Activated T-cell treated with anti-CD3 and anti-CD28 coated beads, Interleukin-2, amount 50 U/mL, for 4 hours (primary cell): Measurements from ENCODE around the gene ORAI2. TPM values are rescaled to one million over a fixed set of nuclear protein-coding genes. Genes with fewer than 3 reads are reported as not detected.

Source experiments
- ATAC-seq, 2 donors: fragments of 200-7000 bp; cut with Tn5 transposase; one replicate each; pipeline ENCODE4 v1.10.0; 2021
- DNase-seq: peaks from one replicate; pipeline ENCODE4 v3.0.0-alpha.2; 2020
- H3K27me3 Mint-ChIP-seq: one replicate; pipeline ENCODE4 v1.8.0; 2021; ENCODE audit warnings: low read depth, mixed read lengths
- H3K36me3 Mint-ChIP-seq: one replicate; pipeline ENCODE4 v1.8.0; 2022; ENCODE audit warnings: mixed read lengths; ENCODE audit not compliant: insufficient read depth
- H3K4me1 Mint-ChIP-seq: one replicate; pipeline ENCODE4 v1.8.0; 2021; ENCODE audit warnings: low read depth, mixed read lengths
- H3K4me3 Mint-ChIP-seq: one replicate; pipeline ENCODE4 v1.8.0; 2021; ENCODE audit warnings: mild to moderate bottlenecking, moderate library complexity, mixed read lengths
- H3K9me3 Mint-ChIP-seq: one replicate; pipeline ENCODE4 v1.8.0; 2021; ENCODE audit warnings: mixed read lengths
- total RNA-seq, 3 donors: library from RNA; stranded (reverse); gene quantifications; one replicate each; pipeline ENCODE4 v1.2.1, GENCODE V29; 2021

ORAI2 gene
- 10 to 100 TPM; 24.8 to 35.9 (median 27.4) TPM for total RNA-seq

DNA sequence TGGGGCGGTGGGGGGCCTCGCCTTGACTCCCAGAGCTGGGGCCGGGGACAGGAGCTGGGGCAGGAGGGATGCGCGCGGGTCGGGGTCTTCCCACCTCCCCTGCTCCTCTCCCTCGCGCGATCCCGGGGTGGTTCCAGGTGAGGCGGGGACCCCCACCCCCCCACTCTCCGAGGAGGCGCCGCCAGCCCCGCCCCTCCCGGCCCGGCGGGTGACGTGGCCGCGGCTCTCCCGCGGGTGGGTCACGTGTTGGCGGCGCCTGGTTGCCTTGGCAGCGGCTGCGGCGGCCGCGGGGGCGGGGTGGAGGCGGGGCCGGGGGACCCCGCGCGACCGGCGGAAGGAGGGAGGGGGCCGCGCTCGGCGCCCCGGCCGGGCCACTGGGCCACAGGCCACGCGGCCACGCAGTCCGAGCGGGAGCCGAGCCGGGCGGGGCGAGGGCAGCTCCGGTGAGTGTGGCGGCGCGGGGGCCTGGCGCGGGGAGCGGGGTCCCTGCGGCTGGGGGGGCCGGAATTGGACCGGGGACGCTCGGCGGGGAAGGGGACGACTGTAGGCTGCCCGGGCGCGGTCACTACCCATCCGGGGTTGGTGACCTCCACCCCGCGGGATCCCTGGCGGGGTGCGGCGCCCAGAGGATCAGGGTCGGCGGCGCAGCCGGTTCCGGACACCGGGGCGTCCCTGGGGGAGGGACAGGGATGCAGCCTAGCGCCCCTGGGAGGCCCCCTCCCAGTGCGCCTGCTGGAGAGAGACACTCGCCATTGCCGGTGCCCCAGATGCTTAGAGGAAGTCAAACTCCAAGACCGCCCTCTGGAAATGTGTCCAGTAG lies at the start of gene ORAI2:
Gene ORAI2, plus strand, starts transcription at position 357 of the 820 bp plus-strand sequence. CDS start 5,382 bp downstream, outside the sequence.
- Mint-ChIP-seq H3K27me3 (no peaks in the 10 kb centered on the region), H3K9me3 (no peaks in the 10 kb centered on the region), H3K4me3 (peak within 1 kb of the TSS; percentile 80), H3K36me3 (no peaks in the 10 kb centered on the region), H3K4me1 (peaks cover 54% of the 10 kb centered on the region)
- ATAC-seq (peak; percentile 81), DNase-seq (peak; percentile 91)

- no peak overlapping the region for H3K4me3 Mint-ChIP-seq
- H3K36me3 Mint-ChIP-seq, result peaks cover 11% of the 10 kb centered on the region
- H3K9me3 Mint-ChIP-seq, result no peaks in the 10 kb centered on the region
- no peaks in the 10 kb centered on the region for H3K27me3 Mint-ChIP-seq
- no peak for ATAC-seq
- DNase-seq, result no peak
- no peaks in the 10 kb centered on the region for H3K4me1 Mint-ChIP-seq
Observed at GRCh38 chr7:102387064-102387463, 46.3 kb upstream of the ORAI2 start.

DNA sequence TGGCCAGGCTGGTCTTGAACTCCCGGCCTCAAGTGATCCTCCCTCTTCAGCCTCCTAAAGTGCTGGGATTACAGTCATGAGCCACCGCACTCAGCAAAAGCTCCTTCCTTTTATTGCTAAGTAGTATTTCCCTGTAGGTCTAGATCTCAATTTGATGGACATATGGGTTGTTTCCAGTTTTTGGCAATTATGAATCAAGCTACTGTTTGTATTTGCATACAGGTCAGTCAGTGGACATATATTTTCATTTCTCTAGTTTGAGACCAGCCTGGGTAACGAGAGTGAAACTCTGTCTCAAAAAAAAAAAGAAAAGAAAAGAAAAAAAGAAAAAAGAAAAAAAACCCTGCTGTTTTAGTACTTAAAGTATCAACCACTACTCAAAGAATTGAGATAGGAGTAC lies 43.6 kb upstream of the ORAI2 start:
- H3K27me3 Mint-ChIP-seq, result no peaks in the 10 kb centered on the region
- no peak for ATAC-seq

GRCh38 chr7:102390697-102391484 lies 42.5 kb upstream of the ORAI2 start:
- peak; percentile 66 for DNase-seq
- Mint-ChIP-seq H3K4me1 (peaks cover 5% of the 10 kb centered on the region), H3K27me3 (no peaks in the 10 kb centered on the region)

More for the DNA sequence above, 43.6 kb upstream of the ORAI2 start:
- Mint-ChIP-seq H3K4me3 (no peak overlapping the region), H3K4me1 (no peaks in the 10 kb centered on the region), H3K9me3 (no peaks in the 10 kb centered on the region), H3K36me3 (peaks cover 10% of the 10 kb centered on the region)
- no peak for DNase-seq

DNA sequence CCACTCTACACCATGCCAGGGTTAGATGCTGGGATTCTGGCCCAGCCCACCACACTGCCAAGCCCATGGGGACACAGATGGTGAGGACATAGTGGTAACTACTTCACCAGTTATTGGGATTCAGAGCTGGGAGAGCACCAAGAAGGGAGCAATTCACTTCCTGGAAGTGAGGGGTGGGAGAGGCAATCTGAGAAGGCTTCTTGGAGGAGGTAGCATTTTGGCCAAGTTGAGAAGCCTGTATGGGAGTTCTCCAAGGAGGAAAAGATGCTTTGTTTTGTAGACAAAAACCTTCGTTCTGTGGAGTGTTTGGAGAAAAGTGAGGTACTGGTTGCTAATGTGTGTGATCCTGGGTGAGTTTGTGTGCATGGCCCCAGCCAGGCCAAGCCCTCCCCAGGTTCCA lies 41.0 kb upstream of the ORAI2 start:
- ATAC-seq, result no peak
- Mint-ChIP-seq H3K4me1 (peaks cover 14% of the 10 kb centered on the region), H3K4me3 (no peak overlapping the region), H3K9me3 (no peaks in the 10 kb centered on the region), H3K36me3 (peaks cover 6% of the 10 kb centered on the region), H3K27me3 (no peaks in the 10 kb centered on the region)
- DNase-seq, result no peak

More at GRCh38 chr7:102390697-102391484, 42.5 kb upstream of the ORAI2 start:
- ATAC-seq, result peak; percentile 82 to 83
- no peaks in the 10 kb centered on the region for H3K9me3 Mint-ChIP-seq
- H3K36me3 Mint-ChIP-seq, result peaks cover 7% of the 10 kb centered on the region
- no peak overlapping the region for H3K4me3 Mint-ChIP-seq

DNA sequence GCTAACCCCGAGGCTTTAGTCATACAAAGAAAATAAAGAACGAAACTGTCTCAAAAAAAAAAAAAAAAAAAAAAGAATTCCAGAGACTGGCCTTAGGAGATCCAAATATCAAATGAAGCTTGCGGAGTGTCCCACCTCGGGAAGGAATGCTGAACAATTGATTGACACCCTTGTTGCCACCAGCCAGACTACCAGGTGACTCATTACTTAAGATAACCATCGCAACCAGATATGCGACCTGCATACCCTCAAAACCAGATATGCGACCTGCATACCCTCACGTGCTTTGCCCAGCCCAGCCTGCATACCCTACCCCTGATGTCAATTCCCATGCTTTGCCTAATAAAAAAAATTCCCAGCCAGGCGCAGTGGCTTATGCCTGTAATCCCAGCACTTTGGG lies 39.9 kb upstream of the ORAI2 start:
- no peaks in the 10 kb centered on the region for H3K27me3 Mint-ChIP-seq
- peaks cover 23% of the 10 kb centered on the region for H3K4me1 Mint-ChIP-seq
- no peak overlapping the region for H3K4me3 Mint-ChIP-seq
- ATAC-seq, result no peak
- DNase-seq, result no peak
- no peaks in the 10 kb centered on the region for H3K9me3 Mint-ChIP-seq
- peaks cover 8% of the 10 kb centered on the region for H3K36me3 Mint-ChIP-seq

DNA sequence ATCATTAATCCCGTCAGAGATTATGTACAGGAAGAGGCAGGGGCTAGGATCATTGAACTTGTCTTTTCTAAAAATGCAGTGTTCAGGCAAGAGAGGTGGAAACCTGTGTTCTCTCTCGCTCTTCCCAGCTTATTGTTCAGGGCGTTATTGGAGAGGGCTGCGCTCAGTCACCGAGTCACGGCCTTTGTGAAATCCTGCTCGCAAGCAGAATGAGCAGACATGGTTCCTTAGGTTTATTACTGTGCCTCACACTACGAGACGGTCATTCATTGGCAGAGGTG lies 37.8 kb upstream of the ORAI2 start:
- Mint-ChIP-seq H3K4me3 (peak overlapping the region; percentile 93), H3K9me3 (no peaks in the 10 kb centered on the region)
- ATAC-seq, result peak in 1 of 2 donors; percentile 7

DNA sequence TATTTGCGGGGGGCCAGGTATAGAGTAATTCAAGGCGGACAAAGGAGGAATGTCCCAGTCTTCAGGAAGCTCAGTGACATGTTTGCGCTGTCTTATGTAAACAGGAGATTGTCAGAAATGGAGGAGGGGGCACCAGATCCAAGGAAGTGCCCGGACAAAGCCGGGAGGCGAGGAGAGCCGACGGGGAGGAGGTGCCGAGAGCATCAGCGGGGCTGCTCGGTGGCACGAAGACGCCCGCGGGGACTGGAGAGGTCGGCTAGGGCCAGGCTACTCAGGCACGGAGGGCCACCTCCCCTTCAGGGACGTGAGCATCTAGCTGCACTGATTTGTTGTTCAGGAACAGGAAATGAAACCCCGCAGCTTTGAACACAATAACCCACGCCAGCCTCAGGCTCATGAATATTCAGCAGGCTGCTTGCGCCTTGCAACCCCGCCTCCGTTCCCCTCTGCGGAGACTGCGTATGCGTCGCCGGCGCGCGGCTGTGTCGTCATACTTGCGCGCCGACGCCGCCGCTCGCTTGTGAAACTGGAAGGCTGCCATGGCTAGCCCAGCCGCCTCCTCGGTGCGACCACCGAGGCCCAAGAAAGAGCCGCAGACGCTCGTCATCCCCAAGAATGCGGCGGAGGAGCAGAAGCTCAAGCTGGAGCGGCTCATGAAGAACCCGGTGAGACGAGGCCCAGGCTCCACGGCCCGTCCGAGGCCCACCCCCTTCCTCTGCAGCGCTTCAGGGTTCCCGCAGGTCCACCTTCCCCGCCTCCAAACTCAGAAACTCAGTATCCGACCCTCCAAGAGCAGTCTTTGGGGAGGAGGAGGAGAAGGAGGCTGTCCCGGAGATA lies 37.3 kb upstream of the ORAI2 start, which contains the start of gene PRKRIP1:
Gene PRKRIP1, plus strand, starts transcription at position 491 of the 837 bp plus-strand sequence. Its CDS starts 49 bp downstream, at position 540.
- Mint-ChIP-seq H3K4me3 (peak within 1 kb of the TSS; percentile 93), H3K36me3 (peaks cover 16% of the 10 kb centered on the region), H3K4me1 (peaks cover 23% of the 10 kb centered on the region), H3K27me3 (no peaks in the 10 kb centered on the region), H3K9me3 (no peaks in the 10 kb centered on the region)
- DNase-seq, result peak; percentile 76
- ATAC-seq, result peak; percentile 95 to 96

More for the DNA sequence above, 37.8 kb upstream of the ORAI2 start:
- Mint-ChIP-seq H3K4me1 (peaks cover 23% of the 10 kb centered on the region), H3K27me3 (no peaks in the 10 kb centered on the region), H3K36me3 (peaks cover 13% of the 10 kb centered on the region)
- no peak for DNase-seq

GRCh38 chr7:102396710-102397019 lies 36.7 kb upstream of the ORAI2 start:
- no peaks in the 10 kb centered on the region for H3K27me3 Mint-ChIP-seq
- DNase-seq (no peak), ATAC-seq (peak in 1 of 2 donors; percentile 7)
- H3K36me3 Mint-ChIP-seq, result peaks cover 18% of the 10 kb centered on the region
- H3K4me3 Mint-ChIP-seq, result peak overlapping the region; percentile 93
- peaks cover 23% of the 10 kb centered on the region for H3K4me1 Mint-ChIP-seq
- H3K9me3 Mint-ChIP-seq, result no peaks in the 10 kb centered on the region

GRCh38 chr7:102398543-102398942 lies 34.8 kb upstream of the ORAI2 start:
- ATAC-seq, result no peak
- Mint-ChIP-seq H3K36me3 (peaks cover 16% of the 10 kb centered on the region), H3K9me3 (no peaks in the 10 kb centered on the region), H3K4me1 (peaks cover 23% of the 10 kb centered on the region), H3K4me3 (peak overlapping the region; percentile 93), H3K27me3 (no peaks in the 10 kb centered on the region)
- DNase-seq, result no peak

- peaks cover 26% of the 10 kb centered on the region for H3K36me3 Mint-ChIP-seq
- no peak for DNase-seq
- no peaks in the 10 kb centered on the region for H3K27me3 Mint-ChIP-seq
- H3K9me3 Mint-ChIP-seq, result no peaks in the 10 kb centered on the region
- H3K4me1 Mint-ChIP-seq, result peaks cover 27% of the 10 kb centered on the region
- ATAC-seq, result no peak
- no peak overlapping the region for H3K4me3 Mint-ChIP-seq
Observed at GRCh38 chr7:102400360-102400759, 33.0 kb upstream of the ORAI2 start.

DNA sequence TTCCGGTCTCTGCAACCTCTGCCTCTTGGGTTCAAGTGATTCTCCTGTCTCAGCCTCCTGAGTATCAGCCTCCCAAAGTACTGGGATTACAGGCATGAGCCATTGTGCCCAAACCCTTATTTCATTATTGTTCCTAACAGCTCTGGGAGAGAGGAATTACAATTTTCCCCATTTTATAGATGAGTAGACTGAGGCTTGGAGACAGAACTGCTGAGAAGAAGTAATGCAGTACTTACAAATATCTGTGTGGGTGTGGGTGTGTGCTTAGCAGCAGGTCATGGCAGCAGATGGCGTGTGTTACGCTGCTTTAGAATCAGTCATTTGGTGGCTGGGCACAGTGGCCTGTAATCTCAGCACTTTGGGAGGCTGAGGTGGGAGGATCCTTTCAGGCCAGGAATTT lies 29.8 kb upstream of the ORAI2 start:
- H3K27me3 Mint-ChIP-seq, result no peaks in the 10 kb centered on the region
- DNase-seq (no peak), ATAC-seq (no peak)
- H3K4me3 Mint-ChIP-seq, result no peak overlapping the region
- H3K9me3 Mint-ChIP-seq, result no peaks in the 10 kb centered on the region
- peaks cover 43% of the 10 kb centered on the region for H3K36me3 Mint-ChIP-seq
- peaks cover 4% of the 10 kb centered on the region for H3K4me1 Mint-ChIP-seq

GRCh38 chr7:102404005-102404861 lies 29.1 kb upstream of the ORAI2 start:
- ATAC-seq (peak; percentile 99), DNase-seq (peak; percentile 27)
- H3K9me3 Mint-ChIP-seq, result no peaks in the 10 kb centered on the region
- H3K36me3 Mint-ChIP-seq, result peaks cover 44% of the 10 kb centered on the region
- H3K27me3 Mint-ChIP-seq, result no peaks in the 10 kb centered on the region
- H3K4me3 Mint-ChIP-seq, result no peak overlapping the region
- H3K4me1 Mint-ChIP-seq, result peaks cover 4% of the 10 kb centered on the region
